H9 (cell line): Measurements from ENCODE around the gene MERTK. TPM values are rescaled to one million over a fixed set of nuclear protein-coding genes. Genes with fewer than 3 reads are reported as not detected.

ENCODE experiments used
- DNase-seq: peaks from one replicate; pipeline ENCODE4 v3.0.0-alpha.2; 2017
- H2AFZ ChIP-seq: one replicate; pipeline ENCODE4 v1.6.1; 2013; ENCODE audit warnings: mild to moderate bottlenecking, low read length, control low read depth, moderate library complexity
- H2AK5ac ChIP-seq: 2 replicates; pipeline ENCODE4 v1.6.1; 2013; ENCODE audit warnings: low read length, control low read depth, mixed read lengths; ENCODE audit not compliant: insufficient read length
- H2BK120ac ChIP-seq: one replicate; pipeline ENCODE4 v1.6.1; 2013; ENCODE audit warnings: low read depth, mild to moderate bottlenecking, low read length, control low read depth, inconsistent platforms; ENCODE audit not compliant: poor library complexity, severe bottlenecking
- H2BK12ac ChIP-seq: 2 replicates; pipeline ENCODE4 v1.6.1; 2013; ENCODE audit warnings: low read length, control low read depth, mixed read lengths, low read depth; ENCODE audit not compliant: insufficient read length
- H2BK15ac ChIP-seq: 2 replicates; pipeline ENCODE4 v1.6.1; 2013; ENCODE audit warnings: low read depth, low read length, control low read depth
- H2BK20ac ChIP-seq: one replicate; pipeline ENCODE4 v1.6.1; 2013; ENCODE audit warnings: low read depth, mild to moderate bottlenecking, low read length, control low read depth, inconsistent platforms; ENCODE audit not compliant: poor library complexity, severe bottlenecking
- H2BK5ac ChIP-seq: 2 replicates; pipeline ENCODE4 v1.6.1; 2013; ENCODE audit warnings: low read length, control low read depth, mixed read lengths; ENCODE audit not compliant: insufficient read length
- H3K14ac ChIP-seq: 2 replicates; pipeline ENCODE4 v1.6.1; 2013; ENCODE audit warnings: low read length, control low read depth; ENCODE audit not compliant: insufficient read depth
- H3K18ac ChIP-seq: 2 replicates; pipeline ENCODE4 v1.6.1; 2013; ENCODE audit warnings: low read depth, mild to moderate bottlenecking, mixed read lengths, low read length, control low read depth; ENCODE audit not compliant: insufficient read length
- H3K23ac ChIP-seq: 2 replicates; pipeline ENCODE4 v1.6.1; 2013; ENCODE audit warnings: low read length, control low read depth, mixed read lengths, low read depth; ENCODE audit not compliant: insufficient read length
- H3K23me2 ChIP-seq: 2 replicates; pipeline ENCODE4 v1.6.1; 2013; ENCODE audit warnings: low read depth, mild to moderate bottlenecking, mixed read lengths, low read length, control low read depth; ENCODE audit not compliant: insufficient read length, poor library complexity, severe bottlenecking
- H3K27ac ChIP-seq: 2 replicates; pipeline ENCODE4 v1.5.1; 2013; ENCODE audit warnings: low read length, control low read depth, mixed read lengths, low read depth; ENCODE audit not compliant: insufficient read length
- H3K27me3 ChIP-seq: 2 replicates; pipeline ENCODE4 v1.6.1; 2013; ENCODE audit warnings: low read length, control low read depth, inconsistent platforms; ENCODE audit not compliant: insufficient read depth
- H3K4ac ChIP-seq: 2 replicates; pipeline ENCODE4 v1.6.1; 2013; ENCODE audit warnings: low read depth, mild to moderate bottlenecking, control low read depth, inconsistent platforms, low read length, moderate library complexity
- H3K4me1 ChIP-seq: 2 replicates; pipeline ENCODE4 v1.6.1; 2013; ENCODE audit warnings: low read length, control low read depth, inconsistent platforms; ENCODE audit not compliant: insufficient read depth
- H3K4me2 ChIP-seq: 2 replicates; pipeline ENCODE4 v1.6.1; 2013; ENCODE audit warnings: low read length, control low read depth, mixed read lengths; ENCODE audit not compliant: insufficient read length, insufficient read depth
- H3K56ac ChIP-seq: 2 replicates; pipeline ENCODE4 v1.6.1; 2013; ENCODE audit warnings: low read depth, mild to moderate bottlenecking, mixed read lengths, low read length, control low read depth; ENCODE audit not compliant: insufficient read length
- H3K79me1 ChIP-seq: 2 replicates; pipeline ENCODE4 v1.6.1; 2013; ENCODE audit warnings: low read depth, mild to moderate bottlenecking, moderate library complexity, low read length, control low read depth, inconsistent platforms; ENCODE audit not compliant: insufficient read depth, poor library complexity, severe bottlenecking
- H3K79me2 ChIP-seq: 2 replicates; pipeline ENCODE4 v1.6.1; 2013; ENCODE audit warnings: low read length, control low read depth, inconsistent platforms; ENCODE audit not compliant: insufficient read depth
- H3K9ac ChIP-seq: 2 replicates; pipeline ENCODE4 v1.6.1; 2013; ENCODE audit warnings: low read length, control low read depth, mixed read lengths; ENCODE audit not compliant: insufficient read length; ENCODE audit errors: extremely low read depth
- H3K9me3 ChIP-seq: one replicate; pipeline ENCODE4 v1.6.1; 2013; ENCODE audit warnings: low read depth, low read length, inconsistent platforms; ENCODE audit not compliant: control insufficient read depth
- H3T11ph ChIP-seq: one replicate; pipeline ENCODE4 v1.6.1; 2013; ENCODE audit warnings: mild to moderate bottlenecking, low read length, control low read depth, inconsistent platforms
- H4K20me1 ChIP-seq: one replicate; pipeline ENCODE4 v1.6.1; 2013; ENCODE audit not compliant: control insufficient read depth, insufficient read length, insufficient read depth
- H4K5ac ChIP-seq: 2 replicates; pipeline ENCODE4 v1.6.1; 2013; ENCODE audit warnings: low read depth, mild to moderate bottlenecking, mixed read lengths, low read length, control low read depth; ENCODE audit not compliant: insufficient read length
- H4K8ac ChIP-seq: replicated peaks from 2 replicates; pipeline ENCODE4 v1.6.1; 2013; ENCODE audit warnings: low read length, control low read depth, mixed read lengths, low read depth; ENCODE audit not compliant: insufficient read length
- H4K91ac ChIP-seq: 2 replicates; pipeline ENCODE4 v1.6.1; 2013; ENCODE audit warnings: low read depth, mild to moderate bottlenecking, moderate library complexity, mixed read lengths, low read length, control low read depth; ENCODE audit not compliant: insufficient read length
- H3K27ac Mint-ChIP-seq, 3 experiments: 2 replicates in 2 of 3; 3 replicates in 1 of 3; pipeline ENCODE4 v1.8.0; 2020 to 2021; ENCODE audit warnings: mixed read lengths in 3 of 3, mild to moderate bottlenecking in 1 of 3, moderate library complexity in 1 of 3
- H3K27me3 Mint-ChIP-seq: 2 replicates; pipeline ENCODE4 v1.8.0; 2021; ENCODE audit warnings: low read depth, mild to moderate bottlenecking, moderate library complexity, mixed read lengths
- H3K36me3 Mint-ChIP-seq, 3 experiments: 2 replicates in 2 of 3; 3 replicates in 1 of 3; pipeline ENCODE4 v1.8.0; 2020 to 2021; ENCODE audit warnings: low read depth in 3 of 3, mixed read lengths in 3 of 3; ENCODE audit not compliant: insufficient read depth in 1 of 3
- H3K4me1 Mint-ChIP-seq, 2 experiments: 2 replicates each; pipeline ENCODE4 v1.8.0; 2020; ENCODE audit warnings: mixed read lengths in 2 of 2
- H3K4me3 Mint-ChIP-seq, 2 experiments: 2 replicates in 1 of 2; 3 replicates in 1 of 2; pipeline ENCODE4 v1.8.0; 2020 to 2021; ENCODE audit warnings: mild to moderate bottlenecking in 2 of 2, mixed read lengths in 2 of 2, moderate library complexity in 1 of 2
- H3K9me3 Mint-ChIP-seq, 2 experiments: 2 replicates in 1 of 2; 3 replicates in 1 of 2; pipeline ENCODE4 v1.8.0; 2020; ENCODE audit warnings: mild to moderate bottlenecking in 2 of 2, mixed read lengths in 2 of 2, moderate library complexity in 1 of 2
- CTCF ChIP-seq: fragments of 200-600 bp; sonication (generic); conservative IDR thresholded peaks from 3 replicates; pipeline ENCODE4 v1.8.0; 2021; ENCODE audit warnings: antibody characterized with exemption, mild to moderate bottlenecking
- WGBS: extraction: QIAGEN DNeasy Blood & Tissue Kit; methylation state at CpG from one replicate; pipeline ENCODE4 v1.1.7; 2013; ENCODE audit warnings: missing lambda C conversion rate, low lambda C conversion rate, mixed read lengths; ENCODE audit not compliant: insufficient read length; ENCODE audit errors: extremely low coverage; 5-methylcytosine and 5-hydroxymethylcytosine counted together
- total RNA-seq: library from RNA; stranded (reverse); gene quantifications from 2 replicates; pipeline ENCODE4 v1.2.1, GENCODE V29; 2021

MERTK gene
- total RNA-seq, 1 experiment from 2014 or later, result 4.8 TPM

GRCh38 chr2:112074506-112074905 lies 176.1 kb downstream of the MERTK start:
- Histone ChIP-seq H4K91ac (no peak overlapping the region), H2BK5ac (no peak overlapping the region), H3K4ac (no peak overlapping the region), H2BK15ac (no peak overlapping the region), H4K20me1 (no peaks in the 10 kb centered on the region), H3T11ph (no peak overlapping the region), H3K27me3 (no peaks in the 10 kb centered on the region), H2BK20ac (no peak overlapping the region), H2BK12ac (no peak overlapping the region), H3K9ac (no peak overlapping the region), H3K79me2 (no peaks in the 10 kb centered on the region), H3K4me2 (no peak overlapping the region), H3K23me2 (no peaks in the 10 kb centered on the region), H2BK120ac (no peak overlapping the region), H3K23ac (no peak overlapping the region), H3K79me1 (no peaks in the 10 kb centered on the region), H3K4me1 (peaks cover 2% of the 10 kb centered on the region; the same call in 1 of the 2 replicates), H3K27ac (no peak overlapping the region), H3K56ac (no peak overlapping the region), H2AFZ (no peak overlapping the region), H3K14ac (no peak overlapping the region), H4K8ac (no peak overlapping the region), H2AK5ac (no peak overlapping the region), H3K9me3 (no peaks in the 10 kb centered on the region), H3K18ac (no peak overlapping the region), H4K5ac (no peak overlapping the region)
- Mint-ChIP-seq H3K27ac (no peak overlapping the region), H3K27me3 (no peaks in the 10 kb centered on the region), H3K36me3 (peaks cover 13 to 36% (median 35%) of the 10 kb centered on the region in 3 experiments), H3K4me3 (no peak overlapping the region), H3K9me3 (no peaks in the 10 kb centered on the region; a peak in 1 of 5 replicates), H3K4me1 (peaks cover 0 to 7% of the 10 kb centered on the region in 2 experiments; a peak in 2 of 4 replicates)
- no CpG with 5 or more reads among the region's 1 CpG for WGBS
- no peak for DNase-seq
- no peak for TF ChIP-seq CTCF
